Upper lobe of left lung (tissue), 6 donors: ENCODE measurements around the gene PRLR. TPM values are rescaled to one million over a fixed set of nuclear protein-coding genes. Genes with fewer than 3 reads are reported as not detected.

Experiments used
- ATAC-seq, 2 donors: fragments of 200-7000 bp; cut with Tn5 transposase; one replicate each; pipeline ENCODE4 v1.9.1; 2022; ENCODE audit warnings: mild to moderate bottlenecking in 2 of 2, moderate library complexity in 2 of 2; ENCODE audit not compliant: low FRiP score in 2 of 2
- DNase-seq, 2 donors: peaks; one replicate each; pipeline ENCODE4 v3.0.0-alpha.2; 2019 to 2020
- H3K27ac ChIP-seq, 4 donors: fragments of 200-600 bp; sonication (generic); one replicate each; pipeline ENCODE4 v1.5.1; 2016 to 2019
- H3K27me3 ChIP-seq, 4 donors: fragments of 200-600 bp; sonication (generic); one replicate each; pipeline ENCODE4 v1.5.1; 2017 to 2019
- H3K36me3 ChIP-seq, 4 donors: fragments of 200-600 bp; sonication (generic); one replicate each; pipeline ENCODE4 v1.5.1; 2016 to 2019
- H3K4me1 ChIP-seq, 4 donors: fragments of 200-600 bp; sonication (generic); one replicate each; pipeline ENCODE4 v1.5.1; 2018 to 2019
- H3K4me3 ChIP-seq, 4 donors: fragments of 200-600 bp; sonication (generic); one replicate each; pipeline ENCODE4 v1.5.1; 2017 to 2019; ENCODE audit warnings: mild to moderate bottlenecking in 2 of 4, moderate library complexity in 1 of 4
- H3K9me3 ChIP-seq, 4 donors: fragments of 200-600 bp; sonication (generic); one replicate each; pipeline ENCODE4 v1.5.1; 2018 to 2019
- CTCF ChIP-seq, 6 experiments: fragments of 450-650 bp in 4 of 6; fragments of 200-600 bp in 2 of 6; sonication (generic) in 2 of 6; IDR thresholded peaks; one replicate each; pipeline ENCODE4 v1.5.1; 2016 to 2019; ENCODE audit warnings: antibody characterized with exemption in 6 of 6
- EP300 ChIP-seq, 4 donors: sonication (generic); formaldehyde crosslinking; IDR thresholded peaks; one replicate each; pipeline ENCODE4 v1.5.1; 2017; ENCODE audit warnings: antibody characterized with exemption in 4 of 4, control low read depth in 2 of 4
- POLR2A ChIP-seq, 4 donors: fragments of 450-650 bp; IDR thresholded peaks; one replicate each; pipeline ENCODE4 v1.5.1; 2016 to 2017; ENCODE audit warnings: antibody characterized with exemption in 4 of 4, mild to moderate bottlenecking in 2 of 4
- POLR2AphosphoS5 ChIP-seq, 2 donors: sonication (generic); formaldehyde crosslinking; IDR thresholded peaks; one replicate each; pipeline ENCODE4 v1.5.1; 2017; ENCODE audit warnings: antibody characterized with exemption in 2 of 2
- WGBS, 2 donors: methylation state at CpG; one replicate each; pipeline ENCODE4 v1.1.5; 2017 to 2018; 5-methylcytosine and 5-hydroxymethylcytosine counted together
- total RNA-seq, 6 donors: library from RNA; depleted of rRNA in 4 of 6; stranded (reverse); fragments of >200 nt in 4 of 6; gene quantifications; one replicate each; pipeline versions ENCODE4 v1.1.0 to v1.2.1, GENCODE V29; 2016 to 2021
- donor health status: DM: no; HTN: no; CAD: no; lungs with moderate emphysema.
- donor health status: DM: no; HTN: yes; CAD: no; lungs with severe emphysema.

Gene PRLR
- total RNA-seq, 6 donors from 2014 or later: 0.49 to 3.6 (median 1.8) TPM; not detected in 1

GRCh38 chr5:35149041-35149440 is 81.2 kb downstream of the PRLR start:
- 61 to 75% methylated on average over 1 of the region's 1 CpG for WGBS, 2 donors
- Histone ChIP-seq H3K27me3 (no peaks in the 10 kb centered on the region), H3K9me3 (no peaks in the 10 kb centered on the region), H3K36me3 (no peaks in the 10 kb centered on the region), H3K27ac (no peak overlapping the region), H3K4me3 (no peak overlapping the region), H3K4me1 (no peaks in the 10 kb centered on the region)
- DNase-seq: no peak
- no peak for ATAC-seq
- TF ChIP-seq CTCF (IDR thresholded peaks at IDR 0.05) (no peak), POLR2A (IDR thresholded peaks at IDR 0.05) (no peak), POLR2AphosphoS5 (IDR thresholded peaks at IDR 0.05) (no peak), EP300 (IDR thresholded peaks at IDR 0.05) (no peak)

GRCh38 chr5:35146406-35146805 is 83.9 kb downstream of the PRLR start:
- H3K9me3 ChIP-seq: no peaks in the 10 kb centered on the region
- DNase-seq (no peak), ATAC-seq (no peak)
- no peak overlapping the region for H3K4me3 ChIP-seq
- H3K36me3 ChIP-seq: no peaks in the 10 kb centered on the region
- H3K27me3 ChIP-seq: no peaks in the 10 kb centered on the region
- 61 to 65% methylated on average over 3 of the region's 3 CpGs for WGBS, 2 donors
- no peak overlapping the region for H3K27ac ChIP-seq
- H3K4me1 ChIP-seq: no peaks in the 10 kb centered on the region
- TF ChIP-seq POLR2AphosphoS5 (IDR thresholded peaks at IDR 0.05): no peak
- no peak for TF ChIP-seq CTCF (IDR thresholded peaks at IDR 0.05)
- TF ChIP-seq EP300 (IDR thresholded peaks at IDR 0.05): no peak
- TF ChIP-seq POLR2A (IDR thresholded peaks at IDR 0.05): no peak

- TF ChIP-seq EP300 (IDR thresholded peaks at IDR 0.05) (no peak), CTCF (IDR thresholded peaks at IDR 0.05) (no peak), POLR2A (IDR thresholded peaks at IDR 0.05) (no peak), POLR2AphosphoS5 (IDR thresholded peaks at IDR 0.05) (no peak)
- H3K36me3 ChIP-seq: no peaks in the 10 kb centered on the region
- H3K27me3 ChIP-seq: no peaks in the 10 kb centered on the region
- H3K4me3 ChIP-seq: no peak overlapping the region
- DNase-seq: no peak
- H3K9me3 ChIP-seq: no peaks in the 10 kb centered on the region
- 89 to 100% methylated on average over 2 of the region's 2 CpGs for WGBS, 2 donors
- no peaks in the 10 kb centered on the region for H3K4me1 ChIP-seq
- H3K27ac ChIP-seq: no peak overlapping the region
- ATAC-seq: no peak
Measured at GRCh38 chr5:35145691-35146317, 84.5 kb downstream of the PRLR start.

GRCh38 chr5:35145012-35145411 is 85.3 kb downstream of the PRLR start:
- no peaks in the 10 kb centered on the region for H3K36me3 ChIP-seq
- WGBS, 2 donors: 85 to 88% methylated on average over 5 of the region's 5 CpGs
- TF ChIP-seq CTCF (IDR thresholded peaks at IDR 0.05) (no peak), POLR2AphosphoS5 (IDR thresholded peaks at IDR 0.05) (no peak)
- H3K4me1 ChIP-seq: no peaks in the 10 kb centered on the region
- no peaks in the 10 kb centered on the region for H3K9me3 ChIP-seq
- no peaks in the 10 kb centered on the region for H3K27me3 ChIP-seq
- H3K27ac ChIP-seq: no peak overlapping the region
- ATAC-seq (no peak), DNase-seq (no peak)
- no peak overlapping the region for H3K4me3 ChIP-seq

- DNase-seq (no peak), ATAC-seq (no peak)
- Histone ChIP-seq H3K36me3 (no peaks in the 10 kb centered on the region), H3K9me3 (no peaks in the 10 kb centered on the region), H3K4me1 (no peaks in the 10 kb centered on the region), H3K4me3 (no peak overlapping the region), H3K27me3 (no peaks in the 10 kb centered on the region), H3K27ac (no peak overlapping the region)
- WGBS, 2 donors: 88 to 98% methylated on average over 3 of the region's 3 CpGs
- no peak for TF ChIP-seq CTCF (IDR thresholded peaks at IDR 0.05)
- no peak for TF ChIP-seq POLR2A (IDR thresholded peaks at IDR 0.05)
- no peak for TF ChIP-seq EP300 (IDR thresholded peaks at IDR 0.05)
- TF ChIP-seq POLR2AphosphoS5 (IDR thresholded peaks at IDR 0.05): no peak
Measured at GRCh38 chr5:35143841-35144240, 86.4 kb downstream of the PRLR start.
